Hepatocyte (in vitro differentiated cells): ENCODE results near the gene GPN2. TPM values are rescaled to one million over a fixed set of nuclear protein-coding genes. Genes with fewer than 3 reads are reported as not detected.
A peak's percentile ranks its signal among the peaks of the same experiment; 100 is the strongest.
"Not testable (repeated sequence)": the region's sequence is repeated elsewhere in the genome, so short reads cannot be mapped to it uniquely, and the experiment has no call there.

Source experiments
- DNase-seq: peaks from one replicate; pipeline ENCODE4 v3.0.0-alpha.2; 2016; ENCODE audit warnings: low spot score
- H2AFZ ChIP-seq: fragments of 200-600 bp; sonication (generic); 2 replicates; pipeline ENCODE4 v1.6.0; 2016; ENCODE audit warnings: antibody characterized with exemption, mild to moderate bottlenecking
- H3K27ac ChIP-seq: fragments of 200-600 bp; sonication (generic); 2 replicates; pipeline ENCODE4 v1.5.1; 2016; ENCODE audit warnings: mild to moderate bottlenecking
- H3K27me3 ChIP-seq: fragments of 200-600 bp; sonication (generic); 2 replicates; pipeline ENCODE4 v1.6.1; 2016
- H3K36me3 ChIP-seq: fragments of 200-600 bp; sonication (generic); replicated peaks from 2 replicates; pipeline ENCODE4 v1.5.1; 2016; ENCODE audit warnings: low read depth; ENCODE audit not compliant: insufficient read depth
- H3K4me1 ChIP-seq: fragments of 200-600 bp; sonication (generic); 2 replicates; pipeline ENCODE4 v1.5.1; 2016; ENCODE audit warnings: mild to moderate bottlenecking, moderate library complexity; ENCODE audit not compliant: insufficient read depth
- H3K4me2 ChIP-seq: fragments of 200-600 bp; sonication (generic); 2 replicates; pipeline ENCODE4 v1.6.0; 2016
- H3K4me3 ChIP-seq: fragments of 200-600 bp; sonication (generic); 2 replicates; pipeline ENCODE4 v1.5.1; 2016; ENCODE audit warnings: mild to moderate bottlenecking
- H3K79me2 ChIP-seq: fragments of 200-600 bp; sonication (generic); 2 replicates; pipeline ENCODE4 v1.6.0; 2017; ENCODE audit warnings: mild to moderate bottlenecking
- H3K9me2 ChIP-seq: fragments of 200-600 bp; sonication (generic); replicated peaks from 2 replicates; pipeline ENCODE4 v1.6.0; 2017; ENCODE audit warnings: mild to moderate bottlenecking; ENCODE audit not compliant: insufficient read depth
- H3K9me3 ChIP-seq: fragments of 200-600 bp; sonication (generic); 2 replicates; pipeline ENCODE4 v1.5.1; 2016; ENCODE audit warnings: low read depth, mild to moderate bottlenecking
- H4K20me1 ChIP-seq: fragments of 200-600 bp; sonication (generic); 2 replicates; pipeline ENCODE4 v1.6.0; 2016; ENCODE audit warnings: mild to moderate bottlenecking; ENCODE audit not compliant: insufficient read depth, poor library complexity, severe bottlenecking
- CTCF ChIP-seq: fragments of 200-600 bp; sonication (generic); IDR thresholded peaks from 2 replicates; pipeline ENCODE4 v1.5.1; 2016; ENCODE audit warnings: antibody characterized with exemption, mild to moderate bottlenecking; ENCODE audit not compliant: poor library complexity
- EZH2 ChIP-seq: fragments of 200-600 bp; sonication (generic); IDR thresholded peaks from 2 replicates; pipeline ENCODE4 v1.6.1; 2016; ENCODE audit warnings: antibody characterized with exemption, mild to moderate bottlenecking, borderline replicate concordance
- EZH2phosphoT487 ChIP-seq: fragments of 200-600 bp; sonication (generic); IDR thresholded peaks from one replicate; pipeline ENCODE4 v1.6.1; 2018; ENCODE audit warnings: antibody characterized with exemption, mild to moderate bottlenecking, low read depth, moderate library complexity; ENCODE audit not compliant: unreplicated experiment, severe bottlenecking
- WGBS: methylation state at CpG from one replicate; pipeline ENCODE4 v1.1.6; 2016; ENCODE audit warnings: low lambda C conversion rate; ENCODE audit errors: missing lambda C conversion rate; 5-methylcytosine and 5-hydroxymethylcytosine counted together
- polyA plus RNA-seq: library from polyadenylated mRNA; unstranded; fragments of >200 nt; fragmentation: Nextera tagmentation; extraction: Ambion mirVana; gene quantifications from 2 replicates; pipeline ENCODE4 v1.2.1, GENCODE V29; 2016
- total RNA-seq: library from RNA; depleted of rRNA; stranded (reverse); fragments of >200 nt; gene quantifications from 2 replicates; pipeline ENCODE4 v1.2.3, GENCODE V29; 2014

Gene GPN2
- total and polyA plus RNA-seq, 2 experiments from 2014 or later, result 12.6 to 37.9 TPM

GRCh38 chr1:26851106-26851684 is 38.9 kb downstream of the GPN2 start:
- Histone ChIP-seq H3K9me3 (no peaks in the 10 kb centered on the region), H3K4me3 (no peak overlapping the region), H3K27me3 (no peaks in the 10 kb centered on the region), H3K36me3 (no peaks in the 10 kb centered on the region), H3K9me2 (no peaks in the 10 kb centered on the region), H4K20me1 (no peaks in the 10 kb centered on the region), H3K79me2 (no peaks in the 10 kb centered on the region), H2AFZ (no peak overlapping the region), H3K27ac (no peak overlapping the region), H3K4me2 (no peak overlapping the region), H3K4me1 (no peaks in the 10 kb centered on the region)
- no peak for TF ChIP-seq EZH2phosphoT487
- TF ChIP-seq CTCF, result peak; percentile 6
- DNase-seq, result no peak
- 95% methylated on average over 12 of the region's 12 CpGs for WGBS

- H2AFZ ChIP-seq, result no peak overlapping the region
- H3K9me3 ChIP-seq, result no peaks in the 10 kb centered on the region
- H3K9me2 ChIP-seq, result no peaks in the 10 kb centered on the region
- 90% methylated on average over 10 of the region's 10 CpGs for WGBS
- H3K4me3 ChIP-seq, result no peak overlapping the region
- DNase-seq, result peak; percentile 68
- H3K27ac ChIP-seq, result peak overlapping the region; percentile 71
- H3K4me1 ChIP-seq, result no peaks in the 10 kb centered on the region
- TF ChIP-seq EZH2 (no peak), EZH2phosphoT487 (no peak), CTCF (no peak)
- H4K20me1 ChIP-seq, result no peaks in the 10 kb centered on the region
- H3K79me2 ChIP-seq, result peaks cover 3% of the 10 kb centered on the region
- H3K27me3 ChIP-seq, result no peaks in the 10 kb centered on the region
- H3K36me3 ChIP-seq, result no peaks in the 10 kb centered on the region
- no peak overlapping the region for H3K4me2 ChIP-seq
Measured at GRCh38 chr1:26848941-26849774, 40.9 kb downstream of the GPN2 start.

DNA sequence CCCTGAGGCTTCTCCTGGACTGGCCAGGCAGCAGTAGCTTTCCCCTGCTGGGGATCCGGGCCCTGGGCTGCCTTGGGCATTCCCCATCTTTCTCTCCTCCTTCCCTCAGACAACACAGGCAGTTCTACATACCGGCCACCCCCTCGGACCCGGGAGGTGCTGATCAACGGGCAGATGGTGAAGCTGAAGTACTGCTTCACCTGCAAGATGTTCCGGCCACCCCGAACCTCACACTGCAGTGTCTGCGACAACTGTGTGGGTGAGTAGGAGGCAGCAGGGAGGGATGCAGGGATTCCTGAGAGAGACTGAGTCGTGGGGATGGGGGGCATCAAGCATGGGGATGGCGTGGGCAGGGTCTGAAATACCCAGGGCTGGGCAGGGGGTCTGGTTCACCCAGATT is 41.6 kb downstream of the GPN2 start:
- H4K20me1 ChIP-seq, result no peaks in the 10 kb centered on the region
- no peaks in the 10 kb centered on the region for H3K27me3 ChIP-seq
- DNase-seq, result no peak
- no peak overlapping the region for H3K4me3 ChIP-seq
- WGBS, result 94% methylated on average over 10 of the region's 10 CpGs
- H2AFZ ChIP-seq, result no peak overlapping the region
- H3K27ac ChIP-seq, result peak overlapping the region; percentile 71
- H3K9me2 ChIP-seq, result no peaks in the 10 kb centered on the region
- H3K79me2 ChIP-seq, result peaks cover 3% of the 10 kb centered on the region
- TF ChIP-seq EZH2, result no peak
- no peak for TF ChIP-seq CTCF
- TF ChIP-seq EZH2phosphoT487, result no peak
- H3K4me2 ChIP-seq, result no peak overlapping the region
- no peaks in the 10 kb centered on the region for H3K4me1 ChIP-seq
- no peaks in the 10 kb centered on the region for H3K36me3 ChIP-seq
- no peaks in the 10 kb centered on the region for H3K9me3 ChIP-seq

- not testable (repeated sequence) for H3K36me3 ChIP-seq, H3K27ac ChIP-seq
Measured at GRCh38 chr1:26847826-26848225, 42.3 kb downstream of the GPN2 start.

More at GRCh38 chr1:26847826-26848225, 42.3 kb downstream of the GPN2 start:
- not testable (repeated sequence) for H3K4me3 ChIP-seq, H4K20me1 ChIP-seq, H3K9me2 ChIP-seq, H3K4me1 ChIP-seq, H2AFZ ChIP-seq, H3K79me2 ChIP-seq, DNase-seq, H3K27me3 ChIP-seq, H3K9me3 ChIP-seq, H3K4me2 ChIP-seq
- WGBS, result 98% methylated on average over 6 of the region's 6 CpGs
